Neutrophil (primary cell): ENCODE data around the gene RHBDD1.

Experiments used
- H3K27ac ChIP-seq: fragments of 200-600 bp; sonication (generic); 2 replicates; pipeline ENCODE4 v1.5.1; 2016; ENCODE audit warnings: mild to moderate bottlenecking, moderate library complexity
- H3K27me3 ChIP-seq: fragments of 200-600 bp; sonication (generic); 2 replicates; pipeline ENCODE4 v1.6.0; 2016; ENCODE audit warnings: mild to moderate bottlenecking
- H3K36me3 ChIP-seq: fragments of 200-600 bp; sonication (generic); 2 replicates; pipeline ENCODE4 v1.5.1; 2017
- H3K4me1 ChIP-seq, 2 experiments: fragments of 200-600 bp in 1 of 2; sonication (generic) in 1 of 2; 1 replicate in 1 of 2; 2 replicates in 1 of 2; pipeline versions ENCODE4 v1.5.1 to v1.6.1; 2013 to 2016; ENCODE audit warnings: low read depth in 1 of 2, low read length in 1 of 2, mild to moderate bottlenecking in 1 of 2, moderate library complexity in 1 of 2; ENCODE audit not compliant: control insufficient read depth in 1 of 2, insufficient read depth in 1 of 2
- H3K4me3 ChIP-seq, 2 experiments: fragments of 200-600 bp in 1 of 2; sonication (generic) in 1 of 2; 1 replicate in 1 of 2; 2 replicates in 1 of 2; pipeline ENCODE4 v1.5.1; 2013 to 2016; ENCODE audit warnings: low read depth in 1 of 2, low read length in 1 of 2, mild to moderate bottlenecking in 1 of 2, moderate library complexity in 1 of 2
- H3K9me3 ChIP-seq: fragments of 200-600 bp; sonication (generic); 2 replicates; pipeline ENCODE4 v1.5.1; 2016
- TF ChIP-seq, protein P1 (sequence below): fragments of 200-600 bp; sonication (generic); IDR thresholded peaks from 2 replicates; pipeline ENCODE4 v1.5.1; 2016; ENCODE audit warnings: antibody characterized with exemption

Gene RHBDD1

DNA sequence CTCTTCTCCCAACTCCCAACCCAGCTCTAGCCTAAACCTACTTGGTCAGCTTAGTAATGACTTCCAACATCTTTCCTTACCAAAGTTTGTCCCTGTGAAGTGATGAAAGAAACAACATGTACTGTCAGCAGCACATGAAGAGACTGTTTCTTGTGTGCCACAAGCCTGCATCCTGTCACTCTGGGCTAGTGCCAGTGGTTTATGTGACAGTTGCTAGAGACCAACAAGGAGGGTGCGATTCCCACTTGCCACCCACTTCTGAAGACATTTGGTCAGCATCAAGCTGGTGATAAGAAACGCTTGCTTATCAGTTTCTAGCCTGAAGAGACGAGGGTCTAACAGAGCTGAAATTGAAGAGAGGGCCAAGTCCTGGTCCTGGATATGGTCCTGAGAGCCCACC is 195.5 kb downstream of the RHBDD1 start:
- TF ChIP-seq, protein P1, sequence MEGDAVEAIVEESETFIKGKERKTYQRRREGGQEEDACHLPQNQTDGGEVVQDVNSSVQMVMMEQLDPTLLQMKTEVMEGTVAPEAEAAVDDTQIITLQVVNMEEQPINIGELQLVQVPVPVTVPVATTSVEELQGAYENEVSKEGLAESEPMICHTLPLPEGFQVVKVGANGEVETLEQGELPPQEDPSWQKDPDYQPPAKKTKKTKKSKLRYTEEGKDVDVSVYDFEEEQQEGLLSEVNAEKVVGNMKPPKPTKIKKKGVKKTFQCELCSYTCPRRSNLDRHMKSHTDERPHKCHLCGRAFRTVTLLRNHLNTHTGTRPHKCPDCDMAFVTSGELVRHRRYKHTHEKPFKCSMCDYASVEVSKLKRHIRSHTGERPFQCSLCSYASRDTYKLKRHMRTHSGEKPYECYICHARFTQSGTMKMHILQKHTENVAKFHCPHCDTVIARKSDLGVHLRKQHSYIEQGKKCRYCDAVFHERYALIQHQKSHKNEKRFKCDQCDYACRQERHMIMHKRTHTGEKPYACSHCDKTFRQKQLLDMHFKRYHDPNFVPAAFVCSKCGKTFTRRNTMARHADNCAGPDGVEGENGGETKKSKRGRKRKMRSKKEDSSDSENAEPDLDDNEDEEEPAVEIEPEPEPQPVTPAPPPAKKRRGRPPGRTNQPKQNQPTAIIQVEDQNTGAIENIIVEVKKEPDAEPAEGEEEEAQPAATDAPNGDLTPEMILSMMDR, result no peak
- H3K36me3 ChIP-seq, result no peaks in the 10 kb centered on the region
- no peaks in the 10 kb centered on the region for H3K27me3 ChIP-seq
- no peaks in the 10 kb centered on the region for H3K4me1 ChIP-seq
- H3K4me3 ChIP-seq, result no peak overlapping the region
- no peak overlapping the region for H3K27ac ChIP-seq
- no peaks in the 10 kb centered on the region for H3K9me3 ChIP-seq

DNA sequence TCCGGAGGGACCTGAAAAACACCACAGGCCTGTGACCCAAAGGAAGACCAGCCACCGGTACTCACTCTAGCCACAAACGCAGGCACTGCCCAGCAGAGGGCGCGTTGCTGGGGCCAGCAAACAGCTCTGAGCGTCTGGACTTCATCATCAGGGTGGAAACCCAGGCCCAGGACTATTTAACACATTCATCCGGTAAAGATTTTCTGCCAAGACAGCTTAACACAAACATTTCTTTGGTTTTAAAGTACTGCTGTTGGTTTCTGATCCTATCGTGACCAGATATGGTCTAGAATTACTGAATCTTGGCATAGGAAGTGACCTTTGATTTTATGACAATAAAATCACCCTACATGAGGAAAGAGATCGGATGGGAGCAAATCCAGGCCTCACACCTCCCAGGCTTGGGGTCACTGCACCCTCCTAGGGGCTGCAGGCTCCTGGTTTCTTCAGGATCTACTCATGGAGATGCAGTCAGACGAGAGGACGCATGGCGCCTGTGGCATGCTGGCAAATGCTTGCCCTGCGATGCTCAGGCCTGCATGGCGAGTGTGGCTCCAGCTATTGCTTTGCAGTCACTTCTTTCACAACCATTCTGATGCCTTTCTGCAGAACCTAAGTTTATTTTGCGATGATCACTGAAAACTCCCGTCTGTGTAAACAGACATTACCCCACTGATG is 197.8 kb downstream of the RHBDD1 start:
- H3K36me3 ChIP-seq, result no peaks in the 10 kb centered on the region
- H3K4me1 ChIP-seq, result no peaks in the 10 kb centered on the region
- H3K27ac ChIP-seq, result no peak overlapping the region
- no peaks in the 10 kb centered on the region for H3K27me3 ChIP-seq
- no peak overlapping the region for H3K4me3 ChIP-seq
- TF ChIP-seq, protein P1, result no peak
- H3K9me3 ChIP-seq, result no peaks in the 10 kb centered on the region

DNA sequence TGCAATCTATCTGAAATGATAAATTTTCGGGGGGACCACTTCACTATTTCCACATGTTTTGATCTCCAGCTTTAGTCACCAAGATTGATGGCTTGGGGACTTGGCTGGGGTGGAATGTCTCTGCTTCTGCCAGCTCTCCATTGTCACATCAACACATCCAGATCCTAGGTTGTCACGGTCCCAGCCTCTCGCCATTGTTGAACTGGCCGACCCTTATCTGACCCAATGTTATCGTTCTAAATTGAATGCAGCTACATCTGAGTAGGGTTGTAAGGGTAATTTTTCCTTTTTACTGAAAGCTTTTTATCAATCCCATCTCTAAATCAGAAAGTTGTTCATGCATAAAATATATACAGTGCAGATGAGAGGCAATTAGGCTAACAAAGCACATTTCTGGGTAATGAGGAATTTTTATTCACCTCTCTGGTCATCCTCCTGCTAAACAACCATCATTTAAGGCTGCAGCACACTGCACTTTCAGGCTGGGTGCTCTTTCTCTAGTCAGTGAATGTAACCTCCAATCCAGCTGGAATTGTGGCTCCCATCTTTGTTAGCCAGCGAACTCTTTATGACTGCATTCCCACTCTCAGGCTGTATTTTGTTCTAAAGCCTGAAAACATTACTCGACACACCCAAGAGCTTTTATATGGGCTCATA is 200.0 kb downstream of the RHBDD1 start:
- Histone ChIP-seq H3K4me1 (no peaks in the 10 kb centered on the region), H3K9me3 (no peaks in the 10 kb centered on the region), H3K27ac (no peak overlapping the region), H3K27me3 (no peaks in the 10 kb centered on the region), H3K36me3 (no peaks in the 10 kb centered on the region), H3K4me3 (no peak overlapping the region)
- TF ChIP-seq, protein P1, result no peak

DNA sequence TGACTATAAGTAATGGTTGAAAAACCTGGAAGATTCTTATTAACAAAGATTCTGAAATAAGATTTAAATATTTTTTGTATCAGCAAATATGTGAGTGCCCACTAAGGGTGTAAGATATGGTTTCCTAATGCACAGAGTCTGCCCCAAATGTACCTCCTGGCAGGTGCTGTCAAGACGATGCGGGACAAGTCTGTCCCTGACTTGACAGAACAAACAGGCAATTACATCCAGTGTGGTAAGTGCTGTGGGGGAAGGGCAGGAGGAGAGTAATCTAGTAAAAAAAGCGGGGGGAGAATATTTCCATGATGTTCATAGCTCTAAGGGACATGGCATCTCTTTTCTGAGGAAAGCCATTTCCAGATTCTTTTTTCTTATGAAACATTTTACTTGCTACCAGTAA is 200.7 kb downstream of the RHBDD1 start:
- no peaks in the 10 kb centered on the region for H3K4me1 ChIP-seq
- TF ChIP-seq, protein P1, result no peak
- no peaks in the 10 kb centered on the region for H3K27me3 ChIP-seq

DNA sequence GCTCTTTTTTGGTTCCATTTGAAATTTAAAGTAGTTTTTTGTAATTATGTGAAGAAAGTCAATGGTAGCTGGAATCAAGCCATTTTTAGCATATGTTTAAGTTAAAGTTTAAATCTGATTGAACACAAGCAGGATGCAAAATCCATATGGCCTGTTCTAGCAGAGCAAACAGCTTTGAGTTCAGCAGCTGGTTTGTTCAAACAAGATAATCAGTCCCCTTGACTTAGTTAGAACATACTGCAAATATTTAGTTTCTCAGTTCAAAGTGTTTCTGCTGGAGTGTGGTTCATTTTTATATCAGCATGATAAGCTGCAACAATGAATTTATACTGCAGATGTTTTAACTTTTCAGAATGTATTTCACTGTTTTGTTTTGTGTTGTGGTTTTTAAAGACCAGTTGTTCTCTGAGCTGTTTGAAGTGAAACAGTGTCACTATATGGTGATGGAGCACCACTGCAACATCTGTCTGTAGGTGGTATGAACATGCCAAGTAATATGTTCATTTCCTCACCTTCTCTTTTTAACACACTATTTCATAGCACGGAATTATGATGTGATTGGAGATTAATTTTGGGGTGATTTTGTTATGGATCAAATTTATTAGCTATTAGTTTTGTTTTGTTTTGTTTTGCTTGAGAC is 202.8 kb downstream of the RHBDD1 start:
- Histone ChIP-seq H3K4me3 (no peak overlapping the region), H3K27me3 (no peaks in the 10 kb centered on the region), H3K4me1 (no peaks in the 10 kb centered on the region), H3K36me3 (no peaks in the 10 kb centered on the region), H3K27ac (no peak overlapping the region), H3K9me3 (no peaks in the 10 kb centered on the region)
- TF ChIP-seq, protein P1, result no peak

More for the DNA sequence above, 200.7 kb downstream of the RHBDD1 start:
- Histone ChIP-seq H3K4me3 (no peak overlapping the region), H3K9me3 (no peaks in the 10 kb centered on the region), H3K36me3 (no peaks in the 10 kb centered on the region), H3K27ac (no peak overlapping the region)
